Osteoblast (primary cell): ENCODE measurements around the gene NACA. TPM values are rescaled to one million over a fixed set of nuclear protein-coding genes. Genes with fewer than 3 reads are reported as not detected.
A peak's percentile ranks its signal among the peaks of the same experiment; 100 is the strongest.

ENCODE experiments used
- DNase-seq: peaks from one replicate; pipeline ENCODE4 v3.0.0; 2011; ENCODE audit warnings: low spot score, mixed read lengths; ENCODE audit not compliant: insufficient read length; ENCODE audit errors: missing footprints
- H2AFZ ChIP-seq: 2 replicates; pipeline ENCODE4 v1.6.0; 2011; ENCODE audit warnings: mild to moderate bottlenecking, low read length
- H3K27ac ChIP-seq: 2 replicates; pipeline ENCODE4 v1.5.1; 2011; ENCODE audit warnings: mild to moderate bottlenecking, low read depth, low read length, moderate library complexity
- H3K27me3 ChIP-seq: 2 replicates; pipeline ENCODE4 v1.6.0; 2012; ENCODE audit warnings: mild to moderate bottlenecking, control low read depth, inconsistent platforms, low read length, moderate library complexity; ENCODE audit not compliant: insufficient read depth
- H3K36me3 ChIP-seq: 2 replicates; pipeline ENCODE4 v1.5.1; 2011; ENCODE audit warnings: mild to moderate bottlenecking, low read length, control low read depth, moderate library complexity; ENCODE audit not compliant: insufficient read depth
- H3K4me1 ChIP-seq: 2 replicates; pipeline ENCODE4 v1.5.1; 2011; ENCODE audit warnings: mild to moderate bottlenecking, low read length, control low read depth, moderate library complexity; ENCODE audit not compliant: insufficient read depth
- H3K4me2 ChIP-seq: 2 replicates; pipeline ENCODE4 v1.6.0; 2011; ENCODE audit warnings: mild to moderate bottlenecking, low read length; ENCODE audit not compliant: insufficient read depth
- H3K4me3 ChIP-seq: fragments of 200-600 bp; sonication (generic); 3 replicates; pipeline ENCODE4 v1.5.1; 2012; ENCODE audit warnings: mild to moderate bottlenecking, low read length, inconsistent platforms; ENCODE audit not compliant: insufficient read depth
- H3K79me2 ChIP-seq: 2 replicates; pipeline ENCODE4 v1.6.0; 2012; ENCODE audit warnings: mild to moderate bottlenecking, low read length, control low read depth, inconsistent platforms; ENCODE audit not compliant: insufficient read depth
- H3K9me3 ChIP-seq: 2 replicates; pipeline ENCODE4 v1.5.1; 2011; ENCODE audit warnings: low read depth, low read length, control low read depth
- H4K20me1 ChIP-seq: 2 replicates; pipeline ENCODE4 v1.6.0; 2012; ENCODE audit warnings: mild to moderate bottlenecking, low read length, control low read depth; ENCODE audit not compliant: insufficient read depth
- CTCF ChIP-seq: IDR thresholded peaks from 2 replicates; pipeline ENCODE4 v1.5.1; 2011; ENCODE audit warnings: mild to moderate bottlenecking, low read depth, low read length, moderate library complexity; ENCODE audit errors: extremely low read depth
- total RNA-seq: library from RNA; depleted of rRNA; stranded (reverse); fragments of >200 nt; gene quantifications from 2 replicates; pipeline ENCODE4 v1.2.3, GENCODE V29; 2012

NACA gene
- total RNA-seq, 1 donor: 845 TPM

GRCh38 chr12:56682323-56682722 is 42.8 kb downstream of the NACA start:
- Histone ChIP-seq H3K4me2 (no peak overlapping the region), H3K27me3 (no peaks in the 10 kb centered on the region), H3K27ac (no peak overlapping the region), H4K20me1 (peaks cover 60% of the 10 kb centered on the region), H3K79me2 (peaks cover 99% of the 10 kb centered on the region), H3K4me3 (no peak overlapping the region), H3K4me1 (peaks cover 16% of the 10 kb centered on the region), H2AFZ (no peak overlapping the region), H3K9me3 (no peaks in the 10 kb centered on the region), H3K36me3 (peaks cover 3% of the 10 kb centered on the region)
- DNase-seq: no peak
- no peak for TF ChIP-seq CTCF

GRCh38 chr12:56679883-56680575 is 45.1 kb downstream of the NACA start:
- no peak for DNase-seq
- Histone ChIP-seq H3K4me2 (no peak overlapping the region), H3K36me3 (peaks cover 3% of the 10 kb centered on the region)

GRCh38 chr12:56678852-56679251 is 46.2 kb downstream of the NACA start:
- Histone ChIP-seq H3K4me3 (no peak overlapping the region), H3K79me2 (peaks cover 97% of the 10 kb centered on the region), H3K4me1 (no peaks in the 10 kb centered on the region), H3K36me3 (peaks cover 7% of the 10 kb centered on the region), H3K4me2 (no peak overlapping the region), H2AFZ (no peak overlapping the region), H3K27me3 (no peaks in the 10 kb centered on the region), H4K20me1 (peaks cover 44% of the 10 kb centered on the region), H3K9me3 (no peaks in the 10 kb centered on the region), H3K27ac (peak overlapping the region; percentile 8)
- no peak for DNase-seq
- TF ChIP-seq CTCF: no peak

More at GRCh38 chr12:56679883-56680575, 45.1 kb downstream of the NACA start:
- Histone ChIP-seq H3K27me3 (no peaks in the 10 kb centered on the region), H3K4me1 (peaks cover 9% of the 10 kb centered on the region), H4K20me1 (peaks cover 49% of the 10 kb centered on the region), H3K9me3 (no peaks in the 10 kb centered on the region), H3K4me3 (no peak overlapping the region), H3K79me2 (peaks cover 99% of the 10 kb centered on the region), H2AFZ (no peak overlapping the region), H3K27ac (no peak overlapping the region)
- TF ChIP-seq CTCF: no peak

- DNase-seq: no peak
- no peak overlapping the region for H3K4me2 ChIP-seq
- no peak for TF ChIP-seq CTCF
- H3K4me3 ChIP-seq: no peak overlapping the region
- H3K36me3 ChIP-seq: peaks cover 9% of the 10 kb centered on the region
- no peaks in the 10 kb centered on the region for H3K9me3 ChIP-seq
- H3K4me1 ChIP-seq: no peaks in the 10 kb centered on the region
- no peak overlapping the region for H3K27ac ChIP-seq
- H3K27me3 ChIP-seq: no peaks in the 10 kb centered on the region
- H3K79me2 ChIP-seq: peaks cover 96% of the 10 kb centered on the region
- no peak overlapping the region for H2AFZ ChIP-seq
- H4K20me1 ChIP-seq: peaks cover 41% of the 10 kb centered on the region
These were observed 47.4 kb downstream of the NACA start for GRCh38 chr12:56677680-56678079.
